Mammary epithelial cell (primary cell): ENCODE results near the gene PLEKHA3.

Experiments used
- EZH2 ChIP-seq: IDR thresholded peaks from 2 replicates; pipeline ENCODE4 v1.6.1; 2012; ENCODE audit warnings: low read length, inconsistent platforms, borderline replicate concordance
- TF ChIP-seq, protein P1 (sequence below), 2 donors: IDR thresholded peaks in 1 of 2; conservative IDR thresholded peaks in 1 of 2; 2 replicates each; pipeline ENCODE4 v1.5.1; 2011 to 2012; ENCODE audit warnings: inconsistent platforms in 2 of 2, low read length in 2 of 2, mild to moderate bottlenecking in 2 of 2, control low read depth in 1 of 2, low read depth in 1 of 2; ENCODE audit not compliant: insufficient read depth in 1 of 2; ENCODE audit errors: extremely low read depth in 1 of 2

DNA sequence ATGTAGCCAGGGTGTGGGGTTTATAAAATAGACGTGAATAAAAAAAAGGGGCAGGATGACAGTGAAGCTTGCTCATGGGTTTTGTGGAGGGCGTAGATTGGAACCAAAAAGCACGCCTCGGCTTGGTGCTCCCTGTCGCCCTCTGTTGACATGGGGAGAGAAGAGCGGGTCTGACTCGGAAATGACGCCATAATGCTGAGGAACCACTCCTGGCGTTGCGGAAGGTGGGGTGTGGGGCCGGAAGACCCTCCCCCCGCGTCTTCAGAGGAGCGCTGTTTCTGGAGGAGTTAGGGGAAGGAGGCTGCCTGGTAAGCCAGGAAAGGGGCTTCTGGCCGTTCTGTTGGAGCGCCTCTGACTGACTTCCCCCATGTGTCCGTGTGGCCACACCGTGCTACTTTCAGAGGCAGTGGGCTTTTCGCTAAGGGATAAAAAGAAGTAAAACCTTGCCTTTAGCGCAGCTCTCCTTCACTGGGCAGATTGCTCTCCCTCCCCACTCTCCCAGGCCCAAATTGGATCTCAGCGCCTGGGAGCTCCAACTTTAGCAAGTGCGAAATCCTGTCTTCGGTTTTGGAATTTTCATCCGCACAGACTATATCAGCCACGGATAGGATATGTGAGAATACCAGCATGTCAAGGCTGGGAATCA lies 42.8 kb downstream of the PLEKHA3 start:
- no peak for TF ChIP-seq EZH2
- TF ChIP-seq, protein P1, sequence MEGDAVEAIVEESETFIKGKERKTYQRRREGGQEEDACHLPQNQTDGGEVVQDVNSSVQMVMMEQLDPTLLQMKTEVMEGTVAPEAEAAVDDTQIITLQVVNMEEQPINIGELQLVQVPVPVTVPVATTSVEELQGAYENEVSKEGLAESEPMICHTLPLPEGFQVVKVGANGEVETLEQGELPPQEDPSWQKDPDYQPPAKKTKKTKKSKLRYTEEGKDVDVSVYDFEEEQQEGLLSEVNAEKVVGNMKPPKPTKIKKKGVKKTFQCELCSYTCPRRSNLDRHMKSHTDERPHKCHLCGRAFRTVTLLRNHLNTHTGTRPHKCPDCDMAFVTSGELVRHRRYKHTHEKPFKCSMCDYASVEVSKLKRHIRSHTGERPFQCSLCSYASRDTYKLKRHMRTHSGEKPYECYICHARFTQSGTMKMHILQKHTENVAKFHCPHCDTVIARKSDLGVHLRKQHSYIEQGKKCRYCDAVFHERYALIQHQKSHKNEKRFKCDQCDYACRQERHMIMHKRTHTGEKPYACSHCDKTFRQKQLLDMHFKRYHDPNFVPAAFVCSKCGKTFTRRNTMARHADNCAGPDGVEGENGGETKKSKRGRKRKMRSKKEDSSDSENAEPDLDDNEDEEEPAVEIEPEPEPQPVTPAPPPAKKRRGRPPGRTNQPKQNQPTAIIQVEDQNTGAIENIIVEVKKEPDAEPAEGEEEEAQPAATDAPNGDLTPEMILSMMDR (conservative IDR thresholded peaks at IDR 0.05 in 1 of 2, IDR thresholded peaks at IDR 0.05 in 1 of 2; ENCODE audit: extremely low read depth in 1 of 2, insufficient read depth in 1 of 2, low read depth in 1 of 2, low read length in 2 of 2), result peak; percentile 75 to 76
